HFF-Myc (cell line): ENCODE measurements around the gene ZDHHC8.

ENCODE experiments used
- DNase-seq: peaks from one replicate; pipeline ENCODE4 v3.0.0-alpha.2; 2011; ENCODE audit warnings: low read depth; ENCODE audit errors: extremely low read depth
- H3K4me3 ChIP-seq: replicated peaks from 2 replicates; pipeline ENCODE4 v1.5.1; 2011; ENCODE audit warnings: low read depth, mild to moderate bottlenecking, control low read depth, low read length
- CTCF ChIP-seq: IDR thresholded peaks from 2 replicates; pipeline ENCODE4 v1.5.1; 2012; ENCODE audit warnings: mild to moderate bottlenecking, low read depth, low read length, control low read depth; ENCODE audit errors: missing control alignments

ZDHHC8 gene

GRCh38 chr22:20186871-20187546 is 55.4 kb downstream of the ZDHHC8 start:
- TF ChIP-seq CTCF, result no peak
- no peak overlapping the region for H3K4me3 ChIP-seq
- no peak for DNase-seq

- H3K4me3 ChIP-seq, result no peak overlapping the region
- DNase-seq, result no peak
- no peak for TF ChIP-seq CTCF
Measured at GRCh38 chr22:20187777-20188566, 56.4 kb downstream of the ZDHHC8 start.

- H3K4me3 ChIP-seq, result no peak overlapping the region
- no peak for DNase-seq
- TF ChIP-seq CTCF, result no peak
Measured at GRCh38 chr22:20188567-20188877, 56.9 kb downstream of the ZDHHC8 start.

GRCh38 chr22:20191000-20191515 is 59.5 kb downstream of the ZDHHC8 start:
- no peak for TF ChIP-seq CTCF
- H3K4me3 ChIP-seq, result no peak overlapping the region
- DNase-seq, result no peak

GRCh38 chr22:20191803-20192202 is 60.2 kb downstream of the ZDHHC8 start:
- no peak for DNase-seq
- no peak for TF ChIP-seq CTCF
- no peak overlapping the region for H3K4me3 ChIP-seq

- no peak for TF ChIP-seq CTCF
- no peak overlapping the region for H3K4me3 ChIP-seq
- no peak for DNase-seq
Measured at GRCh38 chr22:20192293-20192971, 60.8 kb downstream of the ZDHHC8 start.
